Suprapubic skin (tissue), 3 donors: ENCODE data around the gene PGM1.

Experiments used
- CTCF ChIP-seq, 2 donors: fragments of 200-600 bp in 1 of 2; fragments of 450-650 bp in 1 of 2; sonication (generic) in 1 of 2; IDR thresholded peaks; one replicate each; pipeline ENCODE4 v1.5.1; 2016 to 2019; ENCODE audit warnings: antibody characterized with exemption in 2 of 2, mild to moderate bottlenecking in 1 of 2, moderate library complexity in 1 of 2
- POLR2AphosphoS5 ChIP-seq, 3 donors: sonication (generic); formaldehyde crosslinking; IDR thresholded peaks; one replicate each; pipeline ENCODE4 v1.6.1; 2017; ENCODE audit warnings: antibody characterized with exemption in 3 of 3

GRCh38 chr1:63703701-63704107 is 110.5 kb downstream of the PGM1 start:
- TF ChIP-seq POLR2AphosphoS5 (IDR thresholded peaks at IDR 0.05) (no peak), CTCF (IDR thresholded peaks at IDR 0.05) (no peak)
